ENCODE results near the gene TOP2B. TPM values are rescaled to one million over a fixed set of nuclear protein-coding genes. Genes with fewer than 3 reads are reported as not detected.

TOP2B gene
- polyA plus RNA-seq, 1 of the 3 experiments (the other 2 are of a cell fraction), result 20.4 TPM

GRCh38 chr3:25575001-25575400, 89.7 kb downstream of the TOP2B start:
- ChIA-PET CTCF (interaction anchor here (1.8 to 6.1 kb wide), 2 partner anchors 12 to 19 kb away, joined by 6 to 26 read pairs; no protein-coding TSS in a partner anchor), POLR2A (no interaction called here)
- H3K4me2 ChIP-seq, result no peak overlapping the region
- no peaks in the 10 kb centered on the region for H4K20me1 ChIP-seq (ENCODE audit: insufficient read depth)
- H3K4me1 ChIP-seq (ENCODE audit: control insufficient read depth in 1 of 2, insufficient read depth in 2 of 2, low read depth in 1 of 2, low read length in 1 of 2), result peaks cover 15 to 29% of the 10 kb centered on the region in 2 experiments
- no peaks in the 10 kb centered on the region for H3K9me3 ChIP-seq
- DNase-seq, result no peak
- H2AFZ ChIP-seq (ENCODE audit: low read depth), result no peak overlapping the region
- no peaks in the 10 kb centered on the region for H3K27me3 ChIP-seq (ENCODE audit: insufficient read depth)
- no peak overlapping the region for H3K9ac ChIP-seq
- peaks cover 32% of the 10 kb centered on the region for H3F3A ChIP-seq (replicated peaks; ENCODE audit: insufficient read depth)
- H3K9me2 ChIP-seq, result no peaks in the 10 kb centered on the region
- peak overlapping the region in 1 of 2 experiments; percentile 93; a peak in 1 of 4 replicates for H3K27ac ChIP-seq (ENCODE audit: low read depth in 2 of 2, low read length in 1 of 2)
- 98% methylated on average over 11 of the region's 12 CpGs for WGBS (ENCODE audit: low lambda C conversion rate)
- TF ChIP-seq IRF3 (IDR thresholded peaks at IDR 0.05; ENCODE audit: low read depth, low read length), result no peak
- TF ChIP-seq TCF12 (IDR thresholded peaks at IDR 0.05), result no peak
- TF ChIP-seq FOXM1 (IDR thresholded peaks at IDR 0.05; ENCODE audit: low read depth), result no peak
- TF ChIP-seq EP300 (IDR thresholded peaks at IDR 0.05; ENCODE audit: borderline replicate concordance in 1 of 2, low read depth in 1 of 2, low read length in 1 of 2), result no peak
- no peak for TF ChIP-seq ELF1 (IDR thresholded peaks at IDR 0.05)
- no peak for TF ChIP-seq RAD21 (IDR thresholded peaks at IDR 0.05; ENCODE audit: low read length)
- TF ChIP-seq FOXJ3 (CRISPR knock-in tag; IDR thresholded peaks at IDR 0.05), result no peak
- TF ChIP-seq FOSL2 (IDR thresholded peaks at IDR 0.05; ENCODE audit: borderline replicate concordance, low read depth), result no peak
- TF ChIP-seq PBX3 (IDR thresholded peaks at IDR 0.05), result no peak
- H3K4me3 ChIP-seq (ENCODE audit: low read depth in 2 of 2, low read length in 1 of 2), result no peak overlapping the region
- peaks cover 19% of the 10 kb centered on the region; the same call in 1 of the 2 replicates for H3K79me2 ChIP-seq (ENCODE audit: insufficient read depth)
- H3K36me3 ChIP-seq (replicated peaks in 1 of 2; ENCODE audit: control insufficient read depth in 1 of 2, insufficient read depth in 2 of 2, low read length in 1 of 2), result peaks cover 0 to 6% of the 10 kb centered on the region in 2 experiments

GRCh38 chr3:25574172-25574765, 90.4 kb downstream of the TOP2B start:
- peaks cover 32% of the 10 kb centered on the region for H3F3A ChIP-seq (replicated peaks; ENCODE audit: insufficient read depth)
- over 99% methylated on average over 8 of the region's 16 CpGs for WGBS (ENCODE audit: low lambda C conversion rate)
- peaks cover 15 to 29% of the 10 kb centered on the region in 2 experiments for H3K4me1 ChIP-seq (ENCODE audit: control insufficient read depth in 1 of 2, insufficient read depth in 2 of 2, low read depth in 1 of 2, low read length in 1 of 2)
- H3K9me2 ChIP-seq, result no peaks in the 10 kb centered on the region
- CTCF ChIA-PET, result interaction anchor here (0.7 to 6.1 kb wide), 5 partner anchors 13 to 801 kb away, joined by 3 to 26 read pairs (median 4); no protein-coding TSS in a partner anchor
- no peaks in the 10 kb centered on the region for H4K20me1 ChIP-seq (ENCODE audit: insufficient read depth)
- POLR2A ChIA-PET, result no interaction called here
- H3K36me3 ChIP-seq (replicated peaks in 1 of 2; ENCODE audit: control insufficient read depth in 1 of 2, insufficient read depth in 2 of 2, low read length in 1 of 2), result peaks cover 0 to 6% of the 10 kb centered on the region in 2 experiments
- H3K79me2 ChIP-seq (ENCODE audit: insufficient read depth), result peaks cover 19% of the 10 kb centered on the region; the same call in 1 of the 2 replicates
- no peak for DNase-seq
- no peak overlapping the region for H3K4me3 ChIP-seq (ENCODE audit: low read depth in 2 of 2, low read length in 1 of 2)
- H3K9ac ChIP-seq, result peak overlapping the region; percentile 71
- H3K9me3 ChIP-seq, result no peaks in the 10 kb centered on the region
- no peak for TF ChIP-seq PBX3 (IDR thresholded peaks at IDR 0.05)
- no peak for TF ChIP-seq EZH2phosphoT487 (IDR thresholded peaks at IDR 0.05; ENCODE audit: borderline replicate concordance, low read depth)
- TF ChIP-seq MXI1 (IDR thresholded peaks at IDR 0.05; ENCODE audit: low read depth, low read length), result no peak
- no peak for TF ChIP-seq TCF12 (IDR thresholded peaks at IDR 0.05)
- TF ChIP-seq FOXM1 (IDR thresholded peaks at IDR 0.05; ENCODE audit: low read depth), result no peak
- no peak for TF ChIP-seq SIN3A (IDR thresholded peaks at IDR 0.05; ENCODE audit: borderline replicate concordance, low read depth, low read length)
- TF ChIP-seq FOSL2 (IDR thresholded peaks at IDR 0.05; ENCODE audit: borderline replicate concordance, low read depth), result no peak
- TF ChIP-seq RCOR1 (IDR thresholded peaks at IDR 0.05; ENCODE audit: low read length), result no peak
- peak overlapping the region; percentile 72 for H3K4me2 ChIP-seq
- no peaks in the 10 kb centered on the region for H3K27me3 ChIP-seq (ENCODE audit: insufficient read depth)
- H2AFZ ChIP-seq (ENCODE audit: low read depth), result no peak overlapping the region
- H3K27ac ChIP-seq (ENCODE audit: low read depth in 2 of 2, low read length in 1 of 2), result peak overlapping the region; percentile 93 to 95

Measured in SK-N-SH (cell line).